ENCODE results near the gene LHX3. TPM values are rescaled to one million over a fixed set of nuclear protein-coding genes. Genes with fewer than 3 reads are reported as not detected.

Gene LHX3
- total RNA-seq, 1 donor from 2014 or later = not detected

DNA sequence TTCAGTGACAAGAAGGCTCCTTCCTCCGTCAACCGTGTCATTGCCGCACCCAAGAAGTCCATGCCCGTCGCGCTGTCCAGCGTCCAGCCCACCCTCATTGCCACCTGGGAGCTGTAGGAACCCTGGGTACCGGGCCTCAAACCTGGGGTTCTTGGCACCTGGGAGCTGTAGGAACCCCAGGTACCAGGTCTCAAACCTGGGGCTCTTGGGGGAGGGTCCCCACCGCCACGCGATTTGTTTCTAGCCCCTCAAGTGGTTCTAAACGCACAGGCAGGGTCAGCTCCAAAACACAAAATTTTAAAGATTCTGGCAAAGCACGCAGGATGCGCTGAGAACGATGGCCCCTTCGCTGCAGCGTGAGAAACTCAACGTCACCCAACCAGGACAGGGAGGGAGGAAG lies 17.7 kb downstream of the LHX3 start:
- no peak for DNase-seq (ENCODE audit: low spot score)
- intact Hi-C loops (cut with micrococcal nuclease) = no loop called here
- H3K4me3 Mint-ChIP-seq = no peak overlapping the region
- H3K4me1 Mint-ChIP-seq (ENCODE audit: low read depth) = no peaks in the 10 kb centered on the region
- H3K27ac Mint-ChIP-seq = no peak overlapping the region
- H3K9me3 Mint-ChIP-seq = no peaks in the 10 kb centered on the region
- H3K36me3 Mint-ChIP-seq (ENCODE audit: low read depth) = no peaks in the 10 kb centered on the region
- H3K27me3 Mint-ChIP-seq (ENCODE audit: insufficient read depth) = peaks cover 24% of the 10 kb centered on the region

DNA sequence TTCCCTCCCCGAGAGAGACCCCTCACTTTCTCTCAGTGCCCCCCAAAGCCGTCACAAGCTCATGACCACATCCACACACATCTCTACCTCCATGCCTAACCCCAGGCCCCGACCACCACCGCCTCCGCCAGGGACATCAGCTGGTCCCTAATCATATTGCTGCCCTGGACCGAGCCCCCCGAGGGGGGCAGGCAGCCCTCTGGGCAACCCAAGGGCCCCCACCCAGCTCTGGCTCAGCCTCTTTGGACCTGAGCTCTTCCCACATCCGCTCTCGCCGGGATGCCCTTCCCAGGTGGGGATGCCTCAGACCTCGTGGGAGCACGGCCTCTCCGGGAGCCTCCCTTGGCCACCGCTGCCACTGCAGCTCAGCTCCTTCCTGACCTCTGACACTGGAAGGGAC lies 18.5 kb downstream of the LHX3 start:
- Mint-ChIP-seq H3K4me1 (ENCODE audit: low read depth) (no peaks in the 10 kb centered on the region), H3K27ac (no peak overlapping the region), H3K36me3 (ENCODE audit: low read depth) (no peaks in the 10 kb centered on the region), H3K4me3 (no peak overlapping the region), H3K9me3 (no peaks in the 10 kb centered on the region), H3K27me3 (ENCODE audit: insufficient read depth) (peaks cover 17% of the 10 kb centered on the region)
- no peak for DNase-seq (ENCODE audit: low spot score)
- intact Hi-C loops (cut with micrococcal nuclease) = no loop called here

DNA sequence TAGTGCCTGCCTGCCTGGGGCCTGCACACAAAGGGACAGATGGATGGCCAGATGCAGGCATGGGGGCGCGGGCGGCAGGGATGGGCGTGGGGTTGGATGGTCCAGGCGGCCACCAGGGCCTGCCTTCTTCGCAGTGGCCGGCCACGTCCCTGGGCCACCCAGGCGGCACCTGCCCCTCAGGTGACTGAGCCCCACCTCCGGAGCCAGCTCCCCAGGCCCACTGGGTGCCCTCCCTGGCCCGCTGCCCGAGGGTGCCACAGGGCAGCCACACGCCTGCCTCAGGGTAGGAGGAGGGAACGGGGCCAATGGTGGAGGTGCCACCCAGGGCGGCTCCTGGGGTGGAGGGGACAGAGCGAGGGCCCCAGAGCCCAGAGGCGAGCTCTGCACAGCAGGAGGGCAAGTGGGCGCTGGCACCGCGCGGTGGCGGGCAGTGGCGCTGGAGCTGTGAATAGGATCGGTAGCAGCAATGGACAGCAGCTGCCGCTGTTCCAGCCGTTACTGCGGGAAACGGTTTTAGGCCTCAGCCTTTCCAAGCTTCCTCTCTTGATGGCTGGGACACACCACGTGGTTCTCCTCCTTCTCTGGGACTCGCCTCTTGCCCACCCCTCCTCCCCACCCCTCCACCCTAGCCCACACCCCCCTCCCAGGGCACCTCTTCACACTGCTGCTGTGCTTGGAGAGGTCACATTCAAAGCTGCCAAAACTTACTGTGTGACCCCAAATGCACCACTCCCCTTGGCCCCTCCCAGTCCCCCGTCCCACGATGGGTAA lies 19.1 kb downstream of the LHX3 start:
- H3K4me3 Mint-ChIP-seq = no peak overlapping the region
- H3K36me3 Mint-ChIP-seq (ENCODE audit: low read depth) = no peaks in the 10 kb centered on the region
- intact Hi-C loops (cut with micrococcal nuclease) = no loop called here
- H3K9me3 Mint-ChIP-seq = no peaks in the 10 kb centered on the region
- H3K27me3 Mint-ChIP-seq (ENCODE audit: insufficient read depth) = peaks cover 11% of the 10 kb centered on the region
- no peak for DNase-seq (ENCODE audit: low spot score)
- no peaks in the 10 kb centered on the region for H3K4me1 Mint-ChIP-seq (ENCODE audit: low read depth)
- no peak overlapping the region for H3K27ac Mint-ChIP-seq

DNA sequence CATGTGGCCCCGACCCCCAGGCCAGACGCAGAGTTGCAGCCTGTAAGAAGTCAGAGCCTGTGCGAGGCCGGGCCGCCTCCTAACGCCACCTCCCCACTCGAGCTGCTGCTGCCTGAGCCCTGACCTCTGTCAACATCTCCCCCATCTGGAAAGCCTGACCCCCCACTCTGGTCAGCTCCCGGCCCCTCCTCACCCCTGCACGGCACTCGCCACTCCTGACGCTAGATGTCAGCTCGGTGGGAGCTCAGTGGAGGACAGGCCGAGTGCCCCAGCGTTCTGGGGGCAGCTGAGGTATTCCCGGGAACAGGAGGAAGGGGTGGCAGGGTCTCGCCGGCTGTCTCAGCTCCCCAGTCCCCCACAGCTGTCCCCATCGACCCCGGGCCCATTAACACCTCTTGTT lies 19.9 kb downstream of the LHX3 start:
- intact Hi-C loops (cut with micrococcal nuclease) = no loop called here
- no peaks in the 10 kb centered on the region for H3K4me1 Mint-ChIP-seq (ENCODE audit: low read depth)
- H3K4me3 Mint-ChIP-seq = no peak overlapping the region
- H3K9me3 Mint-ChIP-seq = no peaks in the 10 kb centered on the region
- no peaks in the 10 kb centered on the region for H3K36me3 Mint-ChIP-seq (ENCODE audit: low read depth)
- H3K27me3 Mint-ChIP-seq (ENCODE audit: insufficient read depth) = peaks cover 5% of the 10 kb centered on the region
- H3K27ac Mint-ChIP-seq = no peak overlapping the region
- DNase-seq (ENCODE audit: low spot score) = no peak

DNA sequence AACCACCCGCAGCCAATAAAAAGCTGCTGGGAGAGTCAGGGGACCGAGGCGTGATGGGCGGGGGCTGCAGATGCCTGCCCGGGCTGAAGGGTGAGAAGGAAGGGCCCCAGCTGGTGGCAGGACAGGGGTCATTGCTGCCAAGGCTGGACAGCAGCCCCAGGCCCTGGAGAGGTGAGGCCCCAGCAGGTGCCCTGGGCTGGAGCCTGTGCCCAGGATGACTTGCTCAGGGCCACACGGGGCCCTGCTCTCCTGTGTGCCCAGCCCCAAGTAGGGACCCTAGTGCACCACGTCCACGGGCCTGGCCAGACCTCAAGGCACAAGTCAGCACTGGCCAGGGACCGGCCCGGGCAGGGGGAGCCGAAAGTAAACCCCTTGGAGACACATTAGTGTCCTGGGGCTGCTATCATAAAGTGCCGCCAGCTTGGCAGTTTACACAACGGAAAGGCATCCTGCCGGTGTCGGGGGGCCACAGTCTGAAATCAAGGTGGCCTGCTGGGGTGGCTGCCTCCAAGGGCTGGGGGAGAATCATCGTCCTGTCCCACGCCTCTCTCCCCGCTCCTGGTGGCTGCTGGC lies 22.0 kb downstream of the LHX3 start:
- no peaks in the 10 kb centered on the region for H3K36me3 Mint-ChIP-seq (ENCODE audit: low read depth)
- no peak overlapping the region for H3K27ac Mint-ChIP-seq
- intact Hi-C loops (cut with micrococcal nuclease) = no loop called here
- H3K27me3 Mint-ChIP-seq (ENCODE audit: insufficient read depth) = peaks cover 5% of the 10 kb centered on the region
- H3K4me1 Mint-ChIP-seq (ENCODE audit: low read depth) = no peaks in the 10 kb centered on the region
- no peaks in the 10 kb centered on the region for H3K9me3 Mint-ChIP-seq
- no peak for DNase-seq (ENCODE audit: low spot score)
- H3K4me3 Mint-ChIP-seq = no peak overlapping the region

DNA sequence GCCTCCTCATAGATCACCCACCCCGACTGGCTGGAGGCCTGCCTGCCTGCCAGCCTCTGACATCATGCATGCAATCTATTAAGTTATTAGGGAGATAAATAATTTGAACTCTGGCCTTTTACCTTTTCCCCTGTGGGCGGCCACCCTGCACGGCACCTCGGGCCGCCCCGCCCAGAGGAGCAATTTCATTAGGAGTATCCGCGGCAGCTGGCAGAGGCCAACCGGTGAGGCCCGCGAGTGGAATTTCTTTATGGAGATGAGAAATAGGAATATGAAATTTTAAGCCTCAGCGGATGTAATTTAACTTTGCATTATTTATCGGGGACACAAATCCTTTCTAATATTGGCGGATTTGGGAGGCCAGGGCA lies 22.5 kb downstream of the LHX3 start:
- Mint-ChIP-seq H3K4me3 (no peak overlapping the region), H3K27ac (no peak overlapping the region)
- intact Hi-C loops (cut with micrococcal nuclease) = no loop called here

DNA sequence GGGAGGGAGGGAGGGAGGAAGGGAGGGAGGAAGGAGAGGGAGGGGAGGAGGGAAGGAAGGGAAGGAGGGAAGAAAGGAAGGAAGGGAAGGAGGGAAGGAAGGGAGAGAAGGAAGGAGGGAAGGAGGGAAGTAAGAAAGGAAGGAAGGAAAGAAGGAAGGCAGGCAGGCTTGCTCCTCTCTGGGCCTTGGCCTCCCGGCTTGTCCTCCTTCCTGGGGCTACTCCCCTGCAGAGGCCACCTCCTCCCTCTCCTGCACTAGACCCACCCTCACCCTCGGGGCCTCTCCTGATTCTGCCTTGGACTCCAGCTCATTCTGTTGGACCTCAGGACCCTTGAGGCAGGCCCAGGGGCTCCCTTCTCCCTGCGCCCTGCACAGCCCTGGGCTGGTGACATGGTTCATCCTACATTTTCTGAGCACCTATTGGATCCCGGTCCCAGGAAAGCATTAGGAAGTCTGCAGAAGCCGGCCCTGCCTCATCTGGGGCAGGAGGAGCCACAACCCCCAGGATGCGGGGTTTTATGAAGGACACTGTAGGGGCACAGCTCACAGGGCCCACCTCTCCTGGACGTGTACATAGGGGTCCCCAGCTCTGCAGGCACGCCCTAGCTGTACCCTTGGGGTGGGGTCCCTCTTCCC lies 23.0 kb downstream of the LHX3 start:
- Mint-ChIP-seq H3K9me3 (no peaks in the 10 kb centered on the region), H3K27ac (no peak overlapping the region), H3K27me3 (ENCODE audit: insufficient read depth) (peaks cover 5% of the 10 kb centered on the region), H3K36me3 (ENCODE audit: low read depth) (no peaks in the 10 kb centered on the region), H3K4me1 (ENCODE audit: low read depth) (no peaks in the 10 kb centered on the region), H3K4me3 (no peak overlapping the region)
- DNase-seq (ENCODE audit: low spot score) = no peak
- intact Hi-C loops (cut with micrococcal nuclease) = no loop called here

More for the DNA sequence above, 22.5 kb downstream of the LHX3 start:
- peaks cover 5% of the 10 kb centered on the region for H3K27me3 Mint-ChIP-seq (ENCODE audit: insufficient read depth)
- no peaks in the 10 kb centered on the region for H3K36me3 Mint-ChIP-seq (ENCODE audit: low read depth)
- H3K9me3 Mint-ChIP-seq = no peaks in the 10 kb centered on the region
- no peak for DNase-seq (ENCODE audit: low spot score)
- no peaks in the 10 kb centered on the region for H3K4me1 Mint-ChIP-seq (ENCODE audit: low read depth)

DNA sequence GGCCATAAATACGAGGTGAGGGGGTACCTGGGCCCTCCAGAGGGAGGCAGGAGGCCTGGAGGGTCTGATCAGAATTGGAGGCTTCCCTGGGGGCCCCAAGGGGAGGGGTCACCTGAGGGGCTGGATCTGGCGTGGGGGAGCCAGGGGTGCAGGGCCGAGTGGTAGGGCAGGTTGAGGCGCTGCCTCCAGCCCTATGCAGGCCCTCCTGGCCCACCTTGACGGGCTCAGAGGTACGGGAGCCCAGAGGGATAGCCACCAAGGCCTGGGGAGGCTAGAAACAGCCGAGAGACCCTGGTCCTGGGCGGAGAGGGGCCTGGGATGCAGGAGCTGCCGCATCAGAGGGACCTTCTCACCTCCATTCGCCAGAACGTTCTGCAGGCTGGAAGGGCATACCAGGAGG lies 24.3 kb downstream of the LHX3 start:
- no peak overlapping the region for H3K4me3 Mint-ChIP-seq
- no peaks in the 10 kb centered on the region for H3K4me1 Mint-ChIP-seq (ENCODE audit: low read depth)
- DNase-seq (ENCODE audit: low spot score) = no peak
- no peaks in the 10 kb centered on the region for H3K36me3 Mint-ChIP-seq (ENCODE audit: low read depth)
- no peak overlapping the region for H3K27ac Mint-ChIP-seq
- peaks cover 5% of the 10 kb centered on the region for H3K27me3 Mint-ChIP-seq (ENCODE audit: insufficient read depth)
- intact Hi-C loops (cut with micrococcal nuclease) = no loop called here
- H3K9me3 Mint-ChIP-seq = no peaks in the 10 kb centered on the region

DNA sequence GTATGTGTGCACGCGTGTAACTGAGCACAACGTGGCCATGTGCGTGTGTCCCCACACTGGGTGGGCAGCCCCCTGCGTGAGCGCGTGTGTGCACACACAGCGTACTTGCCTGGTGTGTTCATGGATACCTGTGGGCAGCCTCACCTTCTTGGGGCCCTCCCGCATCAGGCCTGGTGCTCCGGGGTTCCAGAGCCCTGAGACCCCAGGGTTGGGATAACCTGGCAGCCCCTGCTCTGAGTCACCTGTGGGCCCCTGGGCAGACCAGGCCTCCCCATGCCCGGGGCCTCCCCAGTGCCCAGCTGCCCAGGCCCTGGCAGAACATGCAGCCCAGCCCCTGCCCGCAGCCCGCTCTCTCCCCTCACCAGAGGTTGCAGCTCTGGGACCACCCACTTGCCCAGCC lies 25.2 kb downstream of the LHX3 start:
- H3K4me3 Mint-ChIP-seq = no peak overlapping the region

DNA sequence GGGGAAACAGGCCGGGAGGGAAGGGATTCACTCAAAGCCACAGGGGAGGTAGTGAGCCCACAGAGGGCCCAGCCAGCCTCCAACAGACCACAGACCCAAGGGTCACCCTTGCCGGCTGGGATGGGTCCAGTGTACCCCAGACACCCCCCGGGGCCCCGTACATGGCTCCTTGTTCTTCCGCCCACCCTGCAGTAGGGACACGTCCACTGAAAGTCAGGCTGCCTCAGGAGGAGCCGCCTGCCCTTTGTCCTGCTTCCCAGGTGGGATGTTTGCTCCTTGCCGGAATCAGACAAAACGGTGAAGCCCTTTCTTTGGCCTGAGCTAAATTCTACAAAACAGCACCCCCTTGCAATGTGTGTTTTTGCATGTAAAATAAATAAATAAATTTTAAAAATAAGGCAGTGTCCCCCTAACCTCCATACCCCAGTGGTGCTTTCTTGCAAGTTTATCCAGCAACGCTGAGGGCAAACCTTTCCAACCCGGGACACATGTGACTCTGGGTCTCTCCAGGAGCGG lies 25.8 kb downstream of the LHX3 start:
- Mint-ChIP-seq H3K4me3 (no peak overlapping the region), H3K36me3 (ENCODE audit: low read depth) (no peaks in the 10 kb centered on the region), H3K27me3 (ENCODE audit: insufficient read depth) (peaks cover 1% of the 10 kb centered on the region), H3K9me3 (no peaks in the 10 kb centered on the region), H3K27ac (no peak overlapping the region), H3K4me1 (ENCODE audit: low read depth) (no peaks in the 10 kb centered on the region)
- DNase-seq (ENCODE audit: low spot score) = no peak
- intact Hi-C loops (cut with micrococcal nuclease) = no loop called here

More for the DNA sequence above, 25.2 kb downstream of the LHX3 start:
- Mint-ChIP-seq H3K27me3 (ENCODE audit: insufficient read depth) (peaks cover 1% of the 10 kb centered on the region), H3K36me3 (ENCODE audit: low read depth) (no peaks in the 10 kb centered on the region), H3K27ac (no peak overlapping the region), H3K9me3 (no peaks in the 10 kb centered on the region), H3K4me1 (ENCODE audit: low read depth) (no peaks in the 10 kb centered on the region)
- intact Hi-C loops (cut with micrococcal nuclease) = no loop called here
- no peak for DNase-seq (ENCODE audit: low spot score)

DNA sequence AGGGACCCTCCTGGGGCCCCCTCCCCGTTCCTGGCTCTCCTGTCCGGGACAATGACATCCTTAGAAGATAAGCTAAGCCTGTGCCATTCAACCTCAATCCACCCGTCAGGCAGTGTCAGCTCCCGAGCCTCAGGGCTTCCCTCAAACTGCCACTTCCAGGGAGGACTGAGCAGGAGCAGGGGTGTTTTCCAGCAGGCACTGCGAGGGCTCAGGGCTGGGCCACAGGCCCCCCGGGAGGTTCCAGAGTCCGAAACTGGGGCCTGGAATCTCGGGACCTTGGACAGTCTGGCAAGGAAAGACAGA lies 26.2 kb downstream of the LHX3 start:
- intact Hi-C loops (cut with micrococcal nuclease) = no loop called here
- Mint-ChIP-seq H3K27me3 (ENCODE audit: insufficient read depth) (peaks cover 1% of the 10 kb centered on the region), H3K27ac (no peak overlapping the region), H3K4me1 (ENCODE audit: low read depth) (no peaks in the 10 kb centered on the region), H3K4me3 (no peak overlapping the region), H3K36me3 (ENCODE audit: low read depth) (no peaks in the 10 kb centered on the region), H3K9me3 (no peaks in the 10 kb centered on the region)
- DNase-seq (ENCODE audit: low spot score) = no peak

DNA sequence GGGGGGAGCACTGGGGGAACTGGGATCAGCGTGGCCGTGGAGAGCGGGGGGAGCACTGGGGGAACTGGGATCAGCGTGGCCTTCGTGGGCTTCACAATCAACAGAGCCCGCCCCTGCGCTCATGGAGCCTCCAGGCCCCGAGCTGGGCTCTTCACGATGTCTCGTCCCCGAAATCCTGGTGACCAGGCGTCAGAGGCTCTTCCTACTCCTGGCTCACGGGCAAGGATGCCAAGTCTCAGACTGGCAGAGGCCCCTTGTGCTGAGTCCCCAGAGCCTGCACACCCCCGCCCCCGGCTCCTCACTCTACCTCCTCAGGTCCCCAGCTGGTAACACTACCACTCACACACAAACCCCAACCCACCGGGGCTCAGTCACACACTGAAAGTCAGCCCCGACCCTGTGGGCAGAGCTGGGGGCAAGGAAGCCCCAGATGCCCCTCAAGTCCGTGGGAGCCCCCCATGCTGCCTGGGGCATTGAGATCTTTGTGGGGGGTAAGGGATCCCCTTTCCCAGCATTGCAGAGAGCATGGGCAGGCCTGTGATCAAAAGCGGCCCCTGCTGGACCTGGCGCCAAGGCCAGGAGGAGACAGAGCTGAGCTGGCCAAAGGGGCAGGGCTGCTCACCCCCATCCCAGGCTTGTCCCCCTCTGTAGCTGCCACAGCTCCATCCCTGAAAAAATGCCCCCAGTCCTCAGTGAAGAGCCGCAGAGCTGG lies 26.7 kb downstream of the LHX3 start:
- H3K36me3 Mint-ChIP-seq (ENCODE audit: low read depth) = no peaks in the 10 kb centered on the region
- H3K27me3 Mint-ChIP-seq (ENCODE audit: insufficient read depth) = peaks cover 2% of the 10 kb centered on the region
- DNase-seq (ENCODE audit: low spot score) = no peak
- no peak overlapping the region for H3K4me3 Mint-ChIP-seq
- no peak overlapping the region for H3K27ac Mint-ChIP-seq
- intact Hi-C loops (cut with micrococcal nuclease) = no loop called here
- H3K9me3 Mint-ChIP-seq = no peaks in the 10 kb centered on the region
- no peaks in the 10 kb centered on the region for H3K4me1 Mint-ChIP-seq (ENCODE audit: low read depth)

DNA sequence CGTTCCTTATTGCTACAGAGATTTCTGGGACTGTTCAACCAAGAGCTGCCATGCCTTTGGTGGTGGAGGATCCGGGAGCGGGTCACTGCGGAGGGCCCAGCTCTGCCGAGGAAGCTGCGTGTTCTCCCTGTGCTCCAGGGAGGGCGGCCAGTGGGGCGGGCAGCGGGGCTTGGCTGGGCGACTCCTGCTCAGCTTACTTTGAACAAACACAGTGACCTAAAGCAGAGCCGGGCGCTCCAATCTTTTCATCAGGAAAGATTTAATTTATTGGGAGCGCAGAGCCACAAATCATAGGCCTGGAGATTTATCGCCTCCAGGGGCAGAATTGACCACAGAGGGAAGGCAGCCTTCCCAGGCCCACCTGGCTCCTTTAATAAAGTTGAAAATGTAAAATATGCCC lies 27.7 kb downstream of the LHX3 start:
- Mint-ChIP-seq H3K4me1 (ENCODE audit: low read depth) (no peaks in the 10 kb centered on the region), H3K9me3 (no peaks in the 10 kb centered on the region), H3K27me3 (ENCODE audit: insufficient read depth) (peaks cover 4% of the 10 kb centered on the region), H3K36me3 (ENCODE audit: low read depth) (no peaks in the 10 kb centered on the region), H3K4me3 (no peak overlapping the region), H3K27ac (no peak overlapping the region)
- intact Hi-C loops (cut with micrococcal nuclease) = no loop called here
- no peak for DNase-seq (ENCODE audit: low spot score)
